Subcutaneous abdominal adipose tissue (tissue), 5 donors: ENCODE data around the gene RPA1.

Experiments used
- H3K27ac ChIP-seq: one replicate; pipeline ENCODE4 v1.7.0; 2013; ENCODE audit warnings: low read depth, mild to moderate bottlenecking, inconsistent platforms, low read length, moderate library complexity
- H3K27me3 ChIP-seq, 5 donors: one replicate each; pipeline ENCODE4 v1.7.0; 2013; ENCODE audit warnings: low read length in 5 of 5, inconsistent platforms in 1 of 5; ENCODE audit not compliant: control insufficient read depth in 5 of 5, insufficient read depth in 4 of 5
- H3K36me3 ChIP-seq, 5 donors: one replicate each; pipeline ENCODE4 v1.7.0; 2013; ENCODE audit warnings: low read length in 5 of 5; ENCODE audit not compliant: control insufficient read depth in 5 of 5, insufficient read depth in 5 of 5
- H3K4me1 ChIP-seq, 5 donors: one replicate each; pipeline ENCODE4 v1.7.0; 2013; ENCODE audit warnings: low read length in 5 of 5, mild to moderate bottlenecking in 3 of 5, moderate library complexity in 1 of 5; ENCODE audit not compliant: control insufficient read depth in 5 of 5, insufficient read depth in 5 of 5
- H3K4me3 ChIP-seq, 5 donors: one replicate each; pipeline ENCODE4 v1.7.0; 2013; ENCODE audit warnings: low read length in 5 of 5, low read depth in 1 of 5
- H3K9ac ChIP-seq, 5 donors: one replicate each; pipeline ENCODE4 v1.7.0; 2013; ENCODE audit warnings: low read length in 5 of 5, mild to moderate bottlenecking in 4 of 5, moderate library complexity in 3 of 5
- H3K9me3 ChIP-seq, 5 donors: one replicate each; pipeline ENCODE4 v1.7.0; 2013; ENCODE audit warnings: low read length in 5 of 5; ENCODE audit not compliant: control insufficient read depth in 5 of 5
- donor health status: healthy.
- donor health status: healthy.
- donor health status: healthy.
- donor health status: healthy.
- donor health status: healthy.

Gene RPA1

GRCh38 chr17:1906662-1907101 is 76.9 kb downstream of the RPA1 start:
- Histone ChIP-seq H3K36me3 (no peaks in the 10 kb centered on the region), H3K9ac (no peak overlapping the region), H3K4me3 (no peak overlapping the region), H3K27ac (no peak overlapping the region), H3K4me1 (peaks cover 0 to 15% (median 11%) of the 10 kb centered on the region in 5 donors), H3K9me3 (no peaks in the 10 kb centered on the region), H3K27me3 (peaks cover 17 to 53% (median 35%) of the 10 kb centered on the region in 5 donors)

DNA sequence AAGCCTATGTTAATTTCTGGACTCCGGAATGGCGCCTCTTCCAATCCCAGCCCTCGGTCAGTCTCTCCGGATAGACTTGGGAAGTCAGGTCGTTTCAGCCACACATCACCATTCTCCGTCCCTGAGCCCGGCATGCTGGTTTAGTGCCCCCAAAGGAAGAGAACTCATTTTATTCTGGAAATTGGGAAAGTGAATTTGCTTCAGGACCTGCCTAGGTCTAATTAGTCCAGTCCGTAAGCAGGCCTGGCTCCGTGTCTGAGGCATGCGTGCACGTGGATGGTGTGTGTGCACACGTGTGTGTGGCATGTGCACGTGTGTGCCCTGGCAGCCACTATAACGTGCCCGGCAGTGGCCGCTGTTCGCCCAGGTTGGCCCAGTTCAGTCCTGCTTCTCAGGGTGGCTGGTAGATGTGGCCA is 77.4 kb downstream of the RPA1 start:
- no peak overlapping the region for H3K9ac ChIP-seq
- peaks cover 0 to 15% (median 11%) of the 10 kb centered on the region in 5 donors for H3K4me1 ChIP-seq
- no peak overlapping the region for H3K27ac ChIP-seq
- peaks cover 20 to 58% (median 40%) of the 10 kb centered on the region in 5 donors for H3K27me3 ChIP-seq
- no peaks in the 10 kb centered on the region for H3K36me3 ChIP-seq
- no peak overlapping the region for H3K4me3 ChIP-seq
- H3K9me3 ChIP-seq, result no peaks in the 10 kb centered on the region

GRCh38 chr17:1907909-1908698 is 78.3 kb downstream of the RPA1 start:
- H3K27ac ChIP-seq, result no peak overlapping the region
- H3K9me3 ChIP-seq, result no peaks in the 10 kb centered on the region
- H3K4me3 ChIP-seq, result peak overlapping the region; percentile 12 to 50 (median 31)
- peaks cover 26 to 62% (median 45%) of the 10 kb centered on the region in 5 donors for H3K27me3 ChIP-seq
- H3K9ac ChIP-seq, result no peak overlapping the region
- H3K4me1 ChIP-seq, result peaks cover 0 to 15% (median 11%) of the 10 kb centered on the region in 5 donors
- H3K36me3 ChIP-seq, result no peaks in the 10 kb centered on the region

DNA sequence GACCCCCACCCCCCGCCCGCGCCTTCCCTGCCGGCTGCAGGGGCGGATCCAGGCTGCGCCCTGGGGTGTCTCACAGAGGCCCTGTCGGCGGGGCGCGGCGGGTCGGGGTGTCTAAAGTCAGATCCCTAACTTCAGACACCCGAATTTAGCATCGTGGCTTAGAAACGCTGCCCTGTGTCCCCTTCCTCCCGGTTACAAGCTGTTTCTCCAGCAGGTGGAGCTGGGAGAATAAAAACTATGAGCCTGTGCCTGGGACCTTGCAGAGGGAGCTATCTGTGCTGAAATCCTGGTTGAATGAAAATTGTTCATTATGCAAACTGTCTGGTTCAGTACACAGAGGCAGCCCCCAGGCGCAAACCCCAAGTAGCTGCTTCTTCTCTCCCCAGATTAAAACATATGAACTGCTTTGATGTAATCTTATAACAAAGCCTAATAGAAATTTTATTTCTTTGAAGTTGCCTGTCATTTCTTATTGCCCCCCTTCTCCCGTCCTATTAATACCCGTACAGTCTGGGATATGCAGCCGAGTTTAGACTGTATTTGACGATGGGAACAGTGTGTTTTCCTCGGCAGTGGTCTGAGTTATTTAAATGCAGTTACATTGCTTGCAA is 79.0 kb downstream of the RPA1 start:
- no peaks in the 10 kb centered on the region for H3K36me3 ChIP-seq
- H3K27ac ChIP-seq, result no peak overlapping the region
- H3K9ac ChIP-seq, result no peak overlapping the region
- H3K4me1 ChIP-seq, result peaks cover 0 to 15% (median 11%) of the 10 kb centered on the region in 5 donors
- H3K4me3 ChIP-seq, result peak overlapping the region in 3 of 5 donors; percentile 17 to 41 (median 31)
- H3K9me3 ChIP-seq, result no peaks in the 10 kb centered on the region
- peaks cover 33 to 68% (median 51%) of the 10 kb centered on the region in 5 donors for H3K27me3 ChIP-seq

- Histone ChIP-seq H3K9ac (no peak overlapping the region), H3K4me1 (peaks cover 0 to 15% (median 11%) of the 10 kb centered on the region in 5 donors), H3K9me3 (no peaks in the 10 kb centered on the region), H3K27ac (no peak overlapping the region), H3K4me3 (no peak overlapping the region), H3K27me3 (peaks cover 39 to 69% (median 49%) of the 10 kb centered on the region in 5 donors), H3K36me3 (no peaks in the 10 kb centered on the region)
Observed at GRCh38 chr17:1909985-1910384, 80.2 kb downstream of the RPA1 start.

DNA sequence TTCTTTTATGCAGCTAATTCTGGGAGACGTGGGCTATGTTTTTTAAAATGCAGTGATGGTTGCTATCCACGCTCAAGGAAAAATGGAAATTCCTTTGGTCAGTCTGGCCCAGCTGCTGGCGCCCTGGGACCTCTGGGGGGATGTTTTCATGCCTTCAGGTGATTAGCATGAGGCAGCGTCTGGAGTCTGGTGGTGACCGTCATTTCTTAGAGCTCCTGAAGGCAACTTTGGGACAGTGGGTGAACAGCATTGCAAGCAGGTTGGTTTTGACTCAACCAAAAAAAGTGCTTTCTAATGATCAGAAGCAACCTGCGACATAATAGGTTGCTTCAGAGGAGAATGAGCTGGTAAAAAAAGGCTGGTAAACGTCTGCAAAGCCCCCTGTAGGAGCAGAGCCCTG is 82.3 kb downstream of the RPA1 start:
- no peaks in the 10 kb centered on the region for H3K9me3 ChIP-seq
- no peak overlapping the region for H3K4me3 ChIP-seq
- peaks cover 0 to 15% (median 11%) of the 10 kb centered on the region in 5 donors for H3K4me1 ChIP-seq
- no peaks in the 10 kb centered on the region for H3K36me3 ChIP-seq
- no peak overlapping the region for H3K9ac ChIP-seq
- peaks cover 33 to 64% (median 39%) of the 10 kb centered on the region in 5 donors for H3K27me3 ChIP-seq
- no peak overlapping the region for H3K27ac ChIP-seq

- Histone ChIP-seq H3K36me3 (no peaks in the 10 kb centered on the region), H3K27ac (no peak overlapping the region), H3K9ac (no peak overlapping the region), H3K4me1 (peaks cover 0 to 3% (median under 1%) of the 10 kb centered on the region in 5 donors), H3K4me3 (no peak overlapping the region), H3K27me3 (peaks cover 26 to 54% (median 34%) of the 10 kb centered on the region in 5 donors), H3K9me3 (no peaks in the 10 kb centered on the region)
Observed at GRCh38 chr17:1913702-1914101, 83.9 kb downstream of the RPA1 start.

DNA sequence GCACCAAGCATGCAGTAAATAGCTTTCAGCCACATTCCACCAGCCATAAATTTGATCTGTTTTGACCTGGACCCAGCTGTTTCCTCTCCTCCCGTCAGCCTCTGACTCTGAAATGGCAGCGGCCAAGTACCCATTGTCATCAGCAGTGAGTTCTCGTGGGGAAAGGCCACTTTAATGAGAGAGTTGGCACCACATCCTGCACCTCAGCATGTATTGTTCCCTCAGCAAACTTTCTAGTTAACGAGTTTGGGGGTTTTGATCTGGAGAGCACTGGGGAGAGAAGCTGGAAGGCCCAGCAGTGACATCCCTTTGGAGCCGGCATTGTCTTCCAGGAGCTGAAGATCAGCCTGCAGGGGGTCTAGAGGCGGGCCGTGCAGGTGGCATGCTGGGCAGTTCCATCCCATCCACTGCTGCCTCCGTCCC is 84.9 kb downstream of the RPA1 start:
- Histone ChIP-seq H3K4me3 (no peak overlapping the region), H3K9ac (no peak overlapping the region), H3K27me3 (peaks cover 26 to 52% (median 34%) of the 10 kb centered on the region in 5 donors), H3K4me1 (no peaks in the 10 kb centered on the region), H3K36me3 (no peaks in the 10 kb centered on the region), H3K27ac (no peak overlapping the region), H3K9me3 (no peaks in the 10 kb centered on the region)

GRCh38 chr17:1915889-1916288 is 86.1 kb downstream of the RPA1 start:
- Histone ChIP-seq H3K4me1 (no peaks in the 10 kb centered on the region), H3K4me3 (no peak overlapping the region), H3K9ac (no peak overlapping the region), H3K36me3 (no peaks in the 10 kb centered on the region), H3K9me3 (no peaks in the 10 kb centered on the region), H3K27me3 (peaks cover 26 to 44% (median 29%) of the 10 kb centered on the region in 5 donors), H3K27ac (no peak overlapping the region)

GRCh38 chr17:1916316-1916715 is 86.5 kb downstream of the RPA1 start:
- Histone ChIP-seq H3K27me3 (peaks cover 26 to 41% (median 29%) of the 10 kb centered on the region in 5 donors), H3K4me1 (no peaks in the 10 kb centered on the region), H3K9ac (no peak overlapping the region), H3K36me3 (no peaks in the 10 kb centered on the region), H3K27ac (no peak overlapping the region), H3K9me3 (no peaks in the 10 kb centered on the region), H3K4me3 (no peak overlapping the region)
